GM18951 (cell line): ENCODE results near the gene PRDM2.
A peak's percentile ranks its signal among the peaks of the same experiment; 100 is the strongest.

Experiments used
- POLR2A ChIP-seq: IDR thresholded peaks from 4 replicates; pipeline ENCODE4 v1.6.1; 2011; ENCODE audit warnings: mild to moderate bottlenecking; ENCODE audit not compliant: insufficient read length, insufficient read depth; ENCODE audit errors: extremely low read depth
- in situ Hi-C: fragments of 300-500 bp; cut with MboI; formaldehyde crosslinking; loops from one replicate; pipeline ENCODE4 v1.12.0; 2022; ENCODE audit warnings: low sequenced_read_pairs, mixed read lengths, inconsistent platforms; ENCODE audit not compliant: unreplicated experiment

PRDM2 gene, protein sequence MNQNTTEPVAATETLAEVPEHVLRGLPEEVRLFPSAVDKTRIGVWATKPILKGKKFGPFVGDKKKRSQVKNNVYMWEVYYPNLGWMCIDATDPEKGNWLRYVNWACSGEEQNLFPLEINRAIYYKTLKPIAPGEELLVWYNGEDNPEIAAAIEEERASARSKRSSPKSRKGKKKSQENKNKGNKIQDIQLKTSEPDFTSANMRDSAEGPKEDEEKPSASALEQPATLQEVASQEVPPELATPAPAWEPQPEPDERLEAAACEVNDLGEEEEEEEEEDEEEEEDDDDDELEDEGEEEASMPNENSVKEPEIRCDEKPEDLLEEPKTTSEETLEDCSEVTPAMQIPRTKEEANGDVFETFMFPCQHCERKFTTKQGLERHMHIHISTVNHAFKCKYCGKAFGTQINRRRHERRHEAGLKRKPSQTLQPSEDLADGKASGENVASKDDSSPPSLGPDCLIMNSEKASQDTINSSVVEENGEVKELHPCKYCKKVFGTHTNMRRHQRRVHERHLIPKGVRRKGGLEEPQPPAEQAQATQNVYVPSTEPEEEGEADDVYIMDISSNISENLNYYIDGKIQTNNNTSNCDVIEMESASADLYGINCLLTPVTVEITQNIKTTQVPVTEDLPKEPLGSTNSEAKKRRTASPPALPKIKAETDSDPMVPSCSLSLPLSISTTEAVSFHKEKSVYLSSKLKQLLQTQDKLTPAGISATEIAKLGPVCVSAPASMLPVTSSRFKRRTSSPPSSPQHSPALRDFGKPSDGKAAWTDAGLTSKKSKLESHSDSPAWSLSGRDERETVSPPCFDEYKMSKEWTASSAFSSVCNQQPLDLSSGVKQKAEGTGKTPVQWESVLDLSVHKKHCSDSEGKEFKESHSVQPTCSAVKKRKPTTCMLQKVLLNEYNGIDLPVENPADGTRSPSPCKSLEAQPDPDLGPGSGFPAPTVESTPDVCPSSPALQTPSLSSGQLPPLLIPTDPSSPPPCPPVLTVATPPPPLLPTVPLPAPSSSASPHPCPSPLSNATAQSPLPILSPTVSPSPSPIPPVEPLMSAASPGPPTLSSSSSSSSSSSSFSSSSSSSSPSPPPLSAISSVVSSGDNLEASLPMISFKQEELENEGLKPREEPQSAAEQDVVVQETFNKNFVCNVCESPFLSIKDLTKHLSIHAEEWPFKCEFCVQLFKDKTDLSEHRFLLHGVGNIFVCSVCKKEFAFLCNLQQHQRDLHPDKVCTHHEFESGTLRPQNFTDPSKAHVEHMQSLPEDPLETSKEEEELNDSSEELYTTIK (N-terminal part only)

DNA sequence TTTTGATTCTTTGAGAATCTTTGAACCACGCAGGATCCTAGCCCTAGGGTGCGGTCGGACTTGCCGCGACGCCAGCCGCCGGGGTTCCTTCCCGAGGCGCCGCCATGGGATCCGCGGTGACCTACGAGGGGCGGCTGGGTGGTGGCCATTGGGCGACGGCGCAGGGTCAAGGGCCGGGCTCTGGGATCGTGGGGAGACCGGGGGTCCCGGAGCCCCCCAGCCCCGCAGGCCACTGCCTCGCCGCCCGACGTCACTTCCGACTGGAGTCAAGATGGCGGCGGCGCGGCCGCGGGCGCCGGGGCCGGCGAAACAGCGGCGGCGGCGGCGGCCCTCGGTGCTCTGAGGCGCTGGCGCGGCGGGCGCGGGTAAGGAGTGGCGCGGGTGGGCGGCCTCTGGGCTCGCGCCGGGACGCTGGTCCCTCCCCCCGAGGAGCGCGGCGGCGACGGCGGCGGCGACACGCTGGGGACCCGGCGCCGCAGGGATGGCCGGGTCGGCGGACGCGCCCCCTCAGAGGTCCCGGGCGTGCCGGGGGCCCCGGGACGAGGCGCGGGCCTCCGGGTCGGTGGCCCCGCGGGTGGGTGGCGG, at the start of gene PRDM2:
TSS of gene PRDM2 (plus strand) at position 253 of the 585 bp plus-strand sequence. CDS start 15,418 bp downstream, outside the sequence.
- in situ Hi-C loops = no loop called here
- TF ChIP-seq POLR2A = peak; percentile 86

DNA sequence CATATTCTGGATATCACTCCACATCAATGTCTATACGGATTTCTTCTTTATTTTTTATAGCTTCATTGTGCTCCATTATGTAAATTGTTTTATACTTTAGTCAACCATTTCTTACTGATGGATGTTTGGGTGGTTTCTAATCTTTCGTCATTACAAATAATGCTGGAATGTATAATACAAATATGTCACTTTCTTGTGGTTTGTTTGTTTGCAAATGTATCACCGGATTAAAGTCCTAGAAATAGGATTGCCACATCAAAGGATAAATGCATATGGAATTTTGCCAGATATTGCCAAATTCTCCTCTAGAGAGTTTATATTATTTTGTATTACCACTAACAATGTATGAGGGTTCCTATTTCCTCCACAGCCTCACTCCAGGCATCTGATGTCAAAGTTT, 48.7 kb upstream of the PRDM2 start:
- in situ Hi-C loops = loop anchor here (25.0 kb wide), 1 partner anchor 311 kb away; no protein-coding TSS in a partner anchor
- no peak for TF ChIP-seq POLR2A

DNA sequence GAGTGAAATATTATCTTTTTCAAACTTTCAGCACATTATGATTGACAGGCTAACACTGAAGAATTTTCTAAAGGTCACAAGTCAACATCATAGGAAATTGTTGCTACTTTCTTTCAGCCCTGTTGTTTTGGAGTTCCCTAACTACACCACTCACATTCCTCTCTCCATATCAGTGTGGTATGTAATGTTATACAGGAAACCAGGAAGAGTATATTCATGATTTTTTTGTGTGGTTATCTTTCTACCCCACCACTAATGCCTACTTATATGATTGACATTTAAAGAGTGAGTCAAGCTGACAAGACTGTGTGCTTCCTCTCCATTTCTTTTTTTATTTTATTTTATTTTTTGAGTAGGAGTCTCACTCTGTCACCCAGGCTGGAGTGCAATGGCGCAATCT, 47.8 kb upstream of the PRDM2 start:
- TF ChIP-seq POLR2A = no peak
- in situ Hi-C loops = loop anchor here (25.0 kb wide), 1 partner anchor 310 kb away; no protein-coding TSS in a partner anchor

DNA sequence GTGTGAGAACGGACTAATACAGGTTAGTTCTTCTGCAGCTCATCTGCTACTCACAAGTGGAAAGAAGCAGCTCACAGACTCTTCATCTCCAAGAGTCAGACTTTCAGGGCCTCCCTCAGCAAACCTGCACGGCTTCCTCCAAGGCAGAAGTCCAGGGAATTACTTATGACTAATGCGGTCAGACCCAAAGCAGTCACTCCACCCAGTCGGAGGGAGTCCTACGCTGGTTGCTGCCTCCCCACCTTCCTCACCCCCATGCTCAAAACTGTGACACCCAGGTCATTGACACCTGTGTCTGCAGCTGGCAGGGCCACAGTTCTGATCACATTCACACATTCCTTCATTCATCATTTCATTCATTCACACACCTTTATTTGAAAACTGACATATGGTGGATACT, 38.4 kb upstream of the PRDM2 start:
- in situ Hi-C loops = loop anchor here (5.0 to 25.0 kb wide), 3 partner anchors 111 to 301 kb away; no protein-coding TSS in a partner anchor
- TF ChIP-seq POLR2A = no peak

DNA sequence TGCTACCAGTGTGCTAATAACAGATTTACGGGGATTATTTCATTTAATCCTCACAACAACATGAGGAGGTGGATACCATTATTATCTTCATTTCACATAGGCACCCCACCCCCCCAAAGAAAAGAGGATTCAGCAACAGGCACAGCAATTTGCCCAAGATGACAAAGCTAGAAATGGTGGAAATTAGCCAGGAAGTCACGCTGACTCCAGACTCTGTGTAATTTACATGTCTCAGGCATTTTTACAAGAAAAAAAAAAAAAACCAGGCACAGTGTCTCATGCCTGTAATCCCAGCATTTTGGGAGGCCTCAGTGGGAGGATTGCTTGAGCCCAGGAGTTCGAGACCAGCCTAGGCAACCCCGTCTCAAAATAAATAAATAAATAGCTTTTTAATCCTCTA, 37.5 kb upstream of the PRDM2 start:
- in situ Hi-C loops = loop anchor here (5.0 to 25.0 kb wide), 3 partner anchors 110 to 300 kb away; no protein-coding TSS in a partner anchor
- TF ChIP-seq POLR2A = no peak

DNA sequence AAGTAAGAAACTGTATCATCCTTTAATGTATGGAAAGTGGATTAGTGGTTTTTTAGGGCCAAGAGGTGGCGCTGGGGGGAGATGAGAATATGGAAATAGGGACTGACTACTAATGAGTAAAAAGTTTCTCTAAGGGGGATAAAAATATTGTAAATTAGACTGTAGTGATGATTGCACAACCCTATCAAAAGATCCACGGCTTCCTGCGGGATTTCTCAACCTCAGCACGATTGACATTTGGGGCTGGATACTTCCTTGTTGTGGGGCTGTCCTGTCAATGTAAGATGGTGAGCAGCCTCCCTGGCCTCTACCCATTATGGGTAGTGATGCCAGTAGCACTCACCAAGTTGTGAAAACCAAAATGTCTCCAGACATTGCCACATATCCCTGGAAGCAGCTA, 36.0 kb upstream of the PRDM2 start:
- in situ Hi-C loops = loop anchor here (5.0 to 25.0 kb wide), 3 partner anchors 108 to 298 kb away; no protein-coding TSS in a partner anchor
- no peak for TF ChIP-seq POLR2A

DNA sequence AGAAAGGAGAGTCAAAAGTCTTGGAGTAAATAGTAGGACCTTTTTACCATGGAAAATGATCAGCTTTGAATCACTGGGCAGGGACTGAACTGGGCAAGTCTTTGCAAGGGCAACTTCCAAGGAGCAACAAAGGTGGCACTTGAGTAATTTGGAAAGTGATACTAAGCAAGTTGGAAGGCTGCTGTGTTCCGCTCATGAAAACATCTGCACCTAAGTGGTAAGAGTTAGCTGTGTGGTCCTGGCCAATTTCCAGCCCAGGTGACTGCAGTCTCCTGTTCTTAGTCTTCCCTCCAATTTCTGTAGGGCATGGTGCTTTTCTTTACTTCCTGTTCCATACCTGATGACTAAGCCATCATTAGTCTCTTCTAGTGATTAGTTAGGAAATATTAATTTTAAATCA, 35.5 kb upstream of the PRDM2 start:
- no peak for TF ChIP-seq POLR2A
- in situ Hi-C loops = loop anchor here (5.0 to 25.0 kb wide), 3 partner anchors 108 to 298 kb away; no protein-coding TSS in a partner anchor

DNA sequence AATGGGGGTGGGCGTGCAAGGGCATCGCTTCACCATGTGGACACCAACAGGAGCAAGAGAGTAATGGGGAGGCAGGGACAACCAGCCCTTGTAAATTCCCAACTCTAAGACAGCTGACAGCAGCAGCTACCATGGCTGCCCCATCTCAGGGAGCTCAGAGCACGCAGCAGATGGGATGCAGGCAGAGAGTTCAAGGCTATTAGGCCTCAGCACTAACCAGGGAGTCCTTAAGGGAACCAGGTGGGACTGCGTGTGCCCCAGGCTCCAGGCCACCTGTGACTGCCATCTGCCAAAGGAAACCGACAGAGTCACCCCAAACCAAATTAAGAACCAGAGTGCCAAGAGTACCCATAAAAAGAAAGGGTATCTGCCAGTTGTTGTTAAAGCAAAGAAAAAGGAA, 33.7 kb upstream of the PRDM2 start:
- in situ Hi-C loops = loop anchor here (25.0 kb wide), 1 partner anchor 296 kb away; no protein-coding TSS in a partner anchor
- no peak for TF ChIP-seq POLR2A

DNA sequence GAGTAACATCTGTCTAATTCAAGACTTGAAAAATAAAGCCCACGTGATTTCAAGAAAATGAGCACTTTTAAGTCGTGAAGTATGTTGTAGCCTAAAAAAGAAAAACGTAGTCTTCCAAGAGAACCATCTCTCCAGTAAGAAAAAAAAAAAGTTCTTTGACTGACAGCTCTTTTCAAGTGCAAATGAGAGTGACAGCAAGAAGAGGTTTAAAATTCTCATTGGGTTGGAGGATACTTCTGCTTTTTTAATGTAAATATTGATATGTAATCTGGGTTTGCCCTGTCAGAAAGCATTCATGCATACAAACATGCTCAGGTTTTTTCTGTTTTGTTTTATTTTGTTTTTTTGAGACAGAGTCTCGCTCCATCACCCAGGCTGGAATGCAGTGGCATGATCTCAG, 32.3 kb upstream of the PRDM2 start:
- in situ Hi-C loops = loop anchor here (25.0 kb wide), 1 partner anchor 295 kb away; no protein-coding TSS in a partner anchor
- no peak for TF ChIP-seq POLR2A

DNA sequence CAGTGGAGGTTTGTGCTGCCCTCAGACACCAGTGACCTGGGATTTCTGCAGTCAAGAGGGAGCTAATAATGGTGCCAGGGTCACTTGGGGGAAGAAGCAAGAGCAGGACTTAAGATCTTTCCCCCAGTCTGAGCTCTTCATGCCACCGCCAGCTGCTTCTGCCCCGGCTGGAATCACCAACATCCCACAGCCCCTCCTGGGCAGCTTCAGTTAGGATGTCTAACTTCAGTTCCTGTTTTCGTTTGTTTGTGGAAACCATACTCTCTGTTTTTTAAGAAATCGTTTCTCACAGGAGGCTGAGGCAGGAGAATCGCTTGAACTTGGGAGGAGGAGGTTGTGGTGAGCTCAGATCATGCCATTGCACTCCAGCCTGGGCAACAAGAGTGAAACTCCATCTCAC, 25.6 kb upstream of the PRDM2 start:
- TF ChIP-seq POLR2A = no peak
- in situ Hi-C loops = loop anchor here (25.0 kb wide), 1 partner anchor 288 kb away; no protein-coding TSS in a partner anchor

DNA sequence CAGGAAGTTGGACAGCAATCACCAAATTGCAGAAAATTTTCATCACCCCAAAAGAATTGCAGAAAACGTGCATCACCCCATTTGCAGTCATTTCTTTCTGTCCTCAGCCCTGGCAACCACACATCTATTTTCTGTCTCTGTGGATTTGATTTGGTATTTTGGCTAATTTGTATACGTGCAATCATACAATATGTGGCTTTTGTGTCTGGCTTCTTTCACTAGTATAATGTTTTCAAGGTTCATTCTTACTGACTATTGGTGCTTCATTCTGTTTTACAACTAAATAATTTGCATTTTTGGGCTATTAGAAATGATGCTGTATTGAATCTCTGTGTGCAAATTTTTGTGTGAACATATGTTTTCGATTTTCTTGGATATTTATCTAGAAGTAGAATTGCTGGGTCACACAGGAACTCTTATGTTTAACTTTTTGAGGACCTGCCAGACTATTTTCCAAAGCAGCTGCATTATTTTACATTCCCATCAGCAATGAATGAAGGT, 24.8 kb upstream of the PRDM2 start:
- no peak for TF ChIP-seq POLR2A
- in situ Hi-C loops = no loop called here

DNA sequence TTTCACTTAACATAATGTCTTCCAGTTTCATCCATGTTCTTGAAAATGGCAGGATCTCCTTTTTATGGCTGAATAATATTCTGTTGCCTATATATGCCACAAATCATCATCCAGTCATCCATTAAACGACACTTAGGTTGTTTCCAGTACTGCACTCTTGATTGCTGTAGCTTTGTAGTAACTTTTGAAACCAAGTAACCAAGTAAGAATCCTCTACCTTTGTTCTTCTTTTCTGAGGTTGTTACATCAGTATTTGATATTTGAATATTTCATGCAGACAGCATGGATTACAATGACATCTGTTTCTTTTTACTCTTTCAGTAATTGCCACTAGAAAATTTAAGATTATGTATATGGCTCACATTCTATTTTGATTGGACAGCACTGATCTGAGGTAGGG, 22.1 kb upstream of the PRDM2 start:
- no peak for TF ChIP-seq POLR2A
- in situ Hi-C loops = no loop called here
